HEK293 (cell line): Measurements from ENCODE around the gene FOXC1.

Experiments
- CTCF ChIA-PET: fragments of 350-600 bp; formaldehyde crosslinking; extraction: SDS; loops from one replicate; lab custom pipeline; 2021; ENCODE audit warnings: antibody characterized with exemption; lab: Yijun Ruan, JAX
- POLR2A ChIA-PET: fragments of 300-600 bp; formaldehyde crosslinking; extraction: SDS; loops from one replicate; lab custom pipeline; 2020; ENCODE audit warnings: antibody characterized with exemption, inconsistent platforms; lab: Yijun Ruan, JAX
- H3K27ac ChIP-seq: fragments of 200-500 bp; sonication (Bioruptor generic); 2 replicates; pipeline ENCODE4 v1.5.1; 2014; ENCODE audit warnings: low read depth, low read length, control low read depth, inconsistent platforms; ENCODE audit errors: extremely low read depth
- H3K36me3 ChIP-seq, 2 experiments: fragments of 200-500 bp in 1 of 2; sonication (Bioruptor generic) in 1 of 2; 1 replicate in 1 of 2; 2 replicates in 1 of 2; pipeline ENCODE4 v1.5.1; 2014 to 2017; ENCODE audit warnings: inconsistent platforms in 2 of 2, low read length in 2 of 2; ENCODE audit not compliant: control insufficient read depth in 2 of 2, insufficient read depth in 1 of 2
- H3K4me1 ChIP-seq: fragments of 200-500 bp; sonication (Bioruptor generic); 2 replicates; pipeline ENCODE4 v1.5.1; 2014; ENCODE audit warnings: mild to moderate bottlenecking, low read length, inconsistent platforms; ENCODE audit not compliant: control insufficient read depth, insufficient read depth
- H3K4me3 ChIP-seq: 2 replicates; pipeline ENCODE4 v1.5.1; 2011; ENCODE audit warnings: low read depth, mild to moderate bottlenecking, control low read depth, low read length, moderate library complexity
- H3K9me3 ChIP-seq: fragments of 200-500 bp; sonication (Bioruptor generic); 2 replicates; pipeline ENCODE4 v1.5.1; 2014; ENCODE audit warnings: low read depth, low read length, inconsistent platforms; ENCODE audit not compliant: control insufficient read depth, insufficient read depth
- EGR2 ChIP-seq: fragments of 450-650 bp; formaldehyde crosslinking; IDR thresholded peaks from 2 replicates; pipeline ENCODE4 v1.5.1; 2016; ENCODE audit warnings: low read depth, missing biosample characterization, missing genetic modification characterization
- HOXD13 ChIP-seq: sonication (generic); formaldehyde crosslinking; IDR thresholded peaks from 2 replicates; pipeline ENCODE4 v1.8.0; 2022; ENCODE audit warnings: missing genetic modification reagents, borderline replicate concordance
- SP2 ChIP-seq: fragments of 450-650 bp; formaldehyde crosslinking; IDR thresholded peaks from 2 replicates; pipeline ENCODE4 v1.5.1; 2016; ENCODE audit warnings: missing biosample characterization, missing genetic modification characterization
- ZBTB8A ChIP-seq: fragments of 450-650 bp; formaldehyde crosslinking; IDR thresholded peaks from 2 replicates; pipeline ENCODE4 v1.5.1; 2016; ENCODE audit warnings: missing biosample characterization, missing genetic modification characterization
- ZFP41 ChIP-seq: fragments of 450-650 bp; formaldehyde crosslinking; IDR thresholded peaks from 2 replicates; pipeline ENCODE4 v1.5.1; 2016; ENCODE audit warnings: missing biosample characterization, missing genetic modification characterization, borderline replicate concordance
- ZIC2 ChIP-seq: fragments of 450-650 bp; formaldehyde crosslinking; IDR thresholded peaks from 2 replicates; pipeline ENCODE4 v1.5.1; 2016; ENCODE audit warnings: missing biosample characterization, missing genetic modification characterization
- ZNF211 ChIP-seq: fragments of 450-650 bp; formaldehyde crosslinking; IDR thresholded peaks from 2 replicates; pipeline ENCODE4 v1.5.1; 2016; ENCODE audit warnings: low read depth, missing biosample characterization, missing genetic modification characterization
- ZNF24 ChIP-seq: fragments of 450-650 bp; formaldehyde crosslinking; IDR thresholded peaks from 2 replicates; pipeline ENCODE4 v1.5.1; 2016; ENCODE audit warnings: missing biosample characterization, missing genetic modification characterization
- ZNF391 ChIP-seq: fragments of 450-650 bp; formaldehyde crosslinking; IDR thresholded peaks from 2 replicates; pipeline ENCODE4 v1.5.1; 2016; ENCODE audit warnings: low read depth, missing biosample characterization, missing genetic modification characterization, borderline replicate concordance
- ZNF404 ChIP-seq: fragments of 450-650 bp; formaldehyde crosslinking; IDR thresholded peaks from 2 replicates; pipeline ENCODE4 v1.5.1; 2017; ENCODE audit warnings: missing biosample characterization, missing genetic modification characterization
- ZNF423 ChIP-seq: fragments of 450-650 bp; formaldehyde crosslinking; IDR thresholded peaks from 2 replicates; pipeline ENCODE4 v1.5.1; 2016; ENCODE audit warnings: missing biosample characterization, missing genetic modification characterization
- ZNF501 ChIP-seq: fragments of 450-650 bp; formaldehyde crosslinking; IDR thresholded peaks from 2 replicates; pipeline ENCODE4 v1.5.1; 2016; ENCODE audit warnings: missing biosample characterization, missing genetic modification characterization
- ZNF529 ChIP-seq: fragments of 450-650 bp; formaldehyde crosslinking; IDR thresholded peaks from 2 replicates; pipeline ENCODE4 v1.5.1; 2017; ENCODE audit warnings: missing genetic modification characterization, missing biosample characterization; ENCODE audit not compliant: insufficient replicate concordance
- ZNF560 ChIP-seq: fragments of 450-650 bp; formaldehyde crosslinking; IDR thresholded peaks from 2 replicates; pipeline ENCODE4 v1.5.1; 2017; ENCODE audit warnings: missing biosample characterization, missing genetic modification characterization, borderline replicate concordance
- ZNF843 ChIP-seq: fragments of 450-650 bp; formaldehyde crosslinking; IDR thresholded peaks from 2 replicates; pipeline ENCODE4 v1.5.1; 2016; ENCODE audit warnings: missing biosample characterization, missing genetic modification characterization
- TF ChIP-seq, protein P1 (sequence below): fragments of 450-650 bp; formaldehyde crosslinking; IDR thresholded peaks from 2 replicates; pipeline ENCODE4 v1.5.0; 2017; ENCODE audit warnings: missing biosample characterization, missing genetic modification characterization, borderline replicate concordance
- TF ChIP-seq, protein P2 (sequence below): fragments of 450-650 bp; formaldehyde crosslinking; IDR thresholded peaks from 2 replicates; pipeline ENCODE4 v1.5.1; 2016; ENCODE audit warnings: missing biosample characterization, missing genetic modification characterization, borderline replicate concordance
- TF ChIP-seq, protein P3 (sequence below): fragments of 450-650 bp; formaldehyde crosslinking; optimal IDR thresholded peaks from 2 replicates; pipeline ENCODE3; 2016; ENCODE audit warnings: missing biosample characterization, mild to moderate bottlenecking, missing genetic modification characterization
- TF ChIP-seq, protein P4 (sequence below): fragments of 450-650 bp; formaldehyde crosslinking; IDR thresholded peaks from 2 replicates; pipeline ENCODE4 v1.5.1; 2016; ENCODE audit warnings: missing biosample characterization, missing genetic modification characterization

Gene FOXC1

DNA sequence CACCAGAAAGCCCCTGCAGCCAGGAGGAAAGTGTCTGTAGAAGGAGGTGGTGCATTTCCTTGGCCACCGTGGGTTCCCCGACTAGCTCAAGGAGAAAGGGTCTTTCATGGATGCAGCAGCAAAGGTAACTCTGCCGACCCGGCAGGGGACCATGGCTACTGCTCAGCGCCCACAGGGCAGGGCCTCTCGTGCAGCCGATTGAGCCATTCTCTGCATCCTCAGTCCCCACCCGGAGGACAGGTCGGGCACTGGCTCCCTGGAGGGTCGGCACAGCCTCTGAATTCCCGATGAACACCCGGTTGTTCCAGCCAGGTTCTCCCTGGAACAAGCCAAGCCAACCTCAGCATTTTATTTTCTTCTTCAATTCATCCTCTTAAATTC is 24.1 kb upstream of the FOXC1 start:
- Histone ChIP-seq H3K36me3 (no peaks in the 10 kb centered on the region), H3K4me3 (no peak overlapping the region), H3K9me3 (no peaks in the 10 kb centered on the region), H3K27ac (no peak overlapping the region), H3K4me1 (no peaks in the 10 kb centered on the region)
- CTCF ChIA-PET, result interaction anchor here (0.5 to 1.0 kb wide), 3 partner anchors 11 to 662 kb away, joined by 3 to 4 read pairs (median 4); no protein-coding TSS in a partner anchor
- POLR2A ChIA-PET, result no interaction called here
- TF ChIP-seq ZNF501 (tag by site-specific recombination) (no peak), ZNF843 (tag by site-specific recombination) (no peak), ZNF423 (tag by site-specific recombination) (no peak), SP2 (no peak), ZNF404 (tag by site-specific recombination) (no peak), ZNF24 (tag by site-specific recombination) (no peak), ZBTB8A (no peak), ZFP41 (tag by site-specific recombination) (no peak), ZNF391 (tag by site-specific recombination) (no peak), HOXD13 (CRISPR knock-in tag) (no peak), ZNF560 (tag by site-specific recombination) (no peak), EGR2 (tag by site-specific recombination) (no peak), ZNF211 (tag by site-specific recombination) (no peak), ZIC2 (tag by site-specific recombination) (no peak)
- TF ChIP-seq, protein P1, sequence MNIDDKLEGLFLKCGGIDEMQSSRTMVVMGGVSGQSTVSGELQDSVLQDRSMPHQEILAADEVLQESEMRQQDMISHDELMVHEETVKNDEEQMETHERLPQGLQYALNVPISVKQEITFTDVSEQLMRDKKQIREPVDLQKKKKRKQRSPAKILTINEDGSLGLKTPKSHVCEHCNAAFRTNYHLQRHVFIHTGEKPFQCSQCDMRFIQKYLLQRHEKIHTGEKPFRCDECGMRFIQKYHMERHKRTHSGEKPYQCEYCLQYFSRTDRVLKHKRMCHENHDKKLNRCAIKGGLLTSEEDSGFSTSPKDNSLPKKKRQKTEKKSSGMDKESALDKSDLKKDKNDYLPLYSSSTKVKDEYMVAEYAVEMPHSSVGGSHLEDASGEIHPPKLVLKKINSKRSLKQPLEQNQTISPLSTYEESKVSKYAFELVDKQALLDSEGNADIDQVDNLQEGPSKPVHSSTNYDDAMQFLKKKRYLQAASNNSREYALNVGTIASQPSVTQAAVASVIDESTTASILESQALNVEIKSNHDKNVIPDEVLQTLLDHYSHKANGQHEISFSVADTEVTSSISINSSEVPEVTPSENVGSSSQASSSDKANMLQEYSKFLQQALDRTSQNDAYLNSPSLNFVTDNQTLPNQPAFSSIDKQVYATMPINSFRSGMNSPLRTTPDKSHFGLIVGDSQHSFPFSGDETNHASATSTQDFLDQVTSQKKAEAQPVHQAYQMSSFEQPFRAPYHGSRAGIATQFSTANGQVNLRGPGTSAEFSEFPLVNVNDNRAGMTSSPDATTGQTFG (tag by site-specific recombination), result no peak
- TF ChIP-seq, protein P2, sequence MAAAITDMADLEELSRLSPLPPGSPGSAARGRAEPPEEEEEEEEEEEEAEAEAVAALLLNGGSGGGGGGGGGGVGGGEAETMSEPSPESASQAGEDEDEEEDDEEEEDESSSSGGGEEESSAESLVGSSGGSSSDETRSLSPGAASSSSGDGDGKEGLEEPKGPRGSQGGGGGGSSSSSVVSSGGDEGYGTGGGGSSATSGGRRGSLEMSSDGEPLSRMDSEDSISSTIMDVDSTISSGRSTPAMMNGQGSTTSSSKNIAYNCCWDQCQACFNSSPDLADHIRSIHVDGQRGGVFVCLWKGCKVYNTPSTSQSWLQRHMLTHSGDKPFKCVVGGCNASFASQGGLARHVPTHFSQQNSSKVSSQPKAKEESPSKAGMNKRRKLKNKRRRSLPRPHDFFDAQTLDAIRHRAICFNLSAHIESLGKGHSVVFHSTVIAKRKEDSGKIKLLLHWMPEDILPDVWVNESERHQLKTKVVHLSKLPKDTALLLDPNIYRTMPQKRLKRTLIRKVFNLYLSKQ (tag by site-specific recombination), result no peak
- TF ChIP-seq, protein P3, sequence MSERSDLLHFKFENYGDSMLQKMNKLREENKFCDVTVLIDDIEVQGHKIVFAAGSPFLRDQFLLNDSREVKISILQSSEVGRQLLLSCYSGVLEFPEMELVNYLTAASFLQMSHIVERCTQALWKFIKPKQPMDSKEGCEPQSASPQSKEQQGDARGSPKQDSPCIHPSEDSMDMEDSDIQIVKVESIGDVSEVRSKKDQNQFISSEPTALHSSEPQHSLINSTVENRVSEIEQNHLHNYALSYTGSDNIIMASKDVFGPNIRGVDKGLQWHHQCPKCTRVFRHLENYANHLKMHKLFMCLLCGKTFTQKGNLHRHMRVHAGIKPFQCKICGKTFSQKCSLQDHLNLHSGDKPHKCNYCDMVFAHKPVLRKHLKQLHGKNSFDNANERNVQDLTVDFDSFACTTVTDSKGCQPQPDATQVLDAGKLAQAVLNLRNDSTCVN (tag by site-specific recombination), result no peak

DNA sequence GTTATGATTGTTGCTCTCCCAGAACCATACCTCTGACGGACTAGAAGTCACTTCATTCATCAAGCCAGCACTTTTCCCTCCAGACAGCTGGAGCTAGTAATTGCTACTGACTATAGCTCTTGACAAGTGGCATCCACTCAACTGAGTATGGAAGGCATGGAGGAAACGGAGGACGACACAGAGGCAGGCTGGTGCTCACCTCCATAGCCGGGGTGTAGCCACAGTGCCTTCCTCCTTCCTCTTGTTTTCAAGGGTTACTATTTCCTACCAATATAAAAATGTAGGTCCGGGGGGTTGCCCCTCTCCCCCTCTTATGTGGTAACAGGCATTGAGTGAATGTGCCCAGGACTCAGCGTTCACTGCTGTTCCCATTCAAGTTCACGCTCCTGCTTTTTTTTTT is 23.5 kb upstream of the FOXC1 start:
- CTCF ChIA-PET, result interaction anchor here (0.5 to 0.7 kb wide), 2 partner anchors 100 to 661 kb away, joined by 3 to 4 read pairs; no protein-coding TSS in a partner anchor
- Histone ChIP-seq H3K4me3 (no peak overlapping the region), H3K9me3 (no peaks in the 10 kb centered on the region), H3K36me3 (no peaks in the 10 kb centered on the region), H3K27ac (no peak overlapping the region), H3K4me1 (no peaks in the 10 kb centered on the region)
- POLR2A ChIA-PET, result no interaction called here
- no peak for TF ChIP-seq ZNF529 (tag by site-specific recombination)
- TF ChIP-seq, protein P4, sequence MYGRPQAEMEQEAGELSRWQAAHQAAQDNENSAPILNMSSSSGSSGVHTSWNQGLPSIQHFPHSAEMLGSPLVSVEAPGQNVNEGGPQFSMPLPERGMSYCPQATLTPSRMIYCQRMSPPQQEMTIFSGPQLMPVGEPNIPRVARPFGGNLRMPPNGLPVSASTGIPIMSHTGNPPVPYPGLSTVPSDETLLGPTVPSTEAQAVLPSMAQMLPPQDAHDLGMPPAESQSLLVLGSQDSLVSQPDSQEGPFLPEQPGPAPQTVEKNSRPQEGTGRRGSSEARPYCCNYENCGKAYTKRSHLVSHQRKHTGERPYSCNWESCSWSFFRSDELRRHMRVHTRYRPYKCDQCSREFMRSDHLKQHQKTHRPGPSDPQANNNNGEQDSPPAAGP (tag by site-specific recombination), result no peak
